HepG2 (cell line): ENCODE measurements around the gene C20orf96. TPM values are rescaled to one million over a fixed set of nuclear protein-coding genes. Genes with fewer than 3 reads are reported as not detected.

Experiments
- ADNP ChIP-seq: sonication (generic); formaldehyde crosslinking; IDR thresholded peaks from 2 replicates; pipeline ENCODE4 v1.4.0; 2020; ENCODE audit warnings: missing genetic modification reagents
- AHDC1 ChIP-seq: sonication (generic); formaldehyde crosslinking; IDR thresholded peaks from 2 replicates; pipeline ENCODE4 v1.5.1; 2020; ENCODE audit warnings: mild to moderate bottlenecking, missing genetic modification reagents, borderline replicate concordance
- BCL3 ChIP-seq: sonication (generic); formaldehyde crosslinking; IDR thresholded peaks from 2 replicates; pipeline ENCODE4 v1.5.1; 2020; ENCODE audit warnings: mild to moderate bottlenecking, missing genetic modification reagents, moderate library complexity
- CREM ChIP-seq, 2 experiments: sonication (generic) in 1 of 2; formaldehyde crosslinking in 1 of 2; IDR thresholded peaks; 2 replicates each; pipeline versions ENCODE4 v1.4.0 to v1.6.1; 2016 to 2020; ENCODE audit warnings: antibody characterized with exemption in 1 of 2, mild to moderate bottlenecking in 1 of 2, missing genetic modification reagents in 1 of 2
- HDAC6 ChIP-seq: fragments of 200-600 bp; sonication (generic); IDR thresholded peaks from 2 replicates; pipeline ENCODE4 v1.7.0; 2017; ENCODE audit warnings: mild to moderate bottlenecking, antibody characterized with exemption, low read length, low read depth
- KAT8 ChIP-seq: IDR thresholded peaks from 2 replicates; pipeline ENCODE4 v1.6.1; 2016; ENCODE audit warnings: missing genetic modification reagents, missing compliant biosample characterization
- KMT2A ChIP-seq: sonication (generic); formaldehyde crosslinking; IDR thresholded peaks from 2 replicates; pipeline ENCODE4 v1.4.0; 2020; ENCODE audit warnings: missing genetic modification reagents
- MYNN ChIP-seq: sonication (generic); formaldehyde crosslinking; IDR thresholded peaks from 2 replicates; pipeline ENCODE4 v1.4.0; 2020; ENCODE audit warnings: mild to moderate bottlenecking, low read depth, missing genetic modification reagents
- NFYB ChIP-seq: sonication (generic); formaldehyde crosslinking; IDR thresholded peaks from 2 replicates; pipeline ENCODE4 v1.4.0; 2020; ENCODE audit warnings: missing genetic modification reagents
- PCBP1 ChIP-seq: fragments of 200-400 bp; formaldehyde crosslinking; IDR thresholded peaks from 2 replicates; pipeline ENCODE4 v1.6.1; 2017; ENCODE audit warnings: mild to moderate bottlenecking, low read depth, low read length, borderline replicate concordance
- SALL1 ChIP-seq: sonication (generic); formaldehyde crosslinking; IDR thresholded peaks from 2 replicates; pipeline ENCODE4 v1.8.0; 2022; ENCODE audit warnings: mild to moderate bottlenecking, missing genetic modification reagents
- ZNF296 ChIP-seq: sonication (generic); formaldehyde crosslinking; conservative IDR thresholded peaks from 2 replicates; pipeline ENCODE4 v1.5.0; 2020; ENCODE audit warnings: mild to moderate bottlenecking, missing genetic modification reagents
- ZNF317 ChIP-seq: sonication (generic); formaldehyde crosslinking; IDR thresholded peaks from 2 replicates; pipeline ENCODE4 v1.5.0; 2020; ENCODE audit warnings: mild to moderate bottlenecking, missing genetic modification reagents
- polyA plus RNA-seq, 8 experiments: library from polyadenylated mRNA; depleted of rRNA in 3 of 8; stranded (reverse) in 7 of 8; unstranded in 1 of 8; fragments of >200 nt; fragmentation: Illumina TruSeq in 4 of 8; extraction: Trizol in 4 of 8; gene quantifications; 2 replicates each; pipeline versions ENCODE4 v1.2.1 to v1.2.3, GENCODE V29; 2011 to 2016; ENCODE audit warnings: low read depth in 4 of 8, missing spikeins in 1 of 8, mixed read lengths in 1 of 8; ENCODE audit not compliant: insufficient read depth in 1 of 8
- total RNA-seq, 5 experiments: library from RNA; depleted of rRNA; stranded (reverse); fragments of >200 nt; fragmentation: Illumina TruSeq; extraction: Trizol; gene quantifications; 2 replicates each; pipeline ENCODE4 v1.2.3, GENCODE V29; 2016; ENCODE audit warnings: low read depth in 1 of 5
- TF ChIP-seq, protein P1 (sequence below): sonication (generic); formaldehyde crosslinking; conservative IDR thresholded peaks from 2 replicates; pipeline ENCODE4 v1.8.0; 2022; ENCODE audit warnings: low read depth, missing genetic modification reagents
- TF ChIP-seq, protein P2 (sequence below): sonication (generic); formaldehyde crosslinking; conservative IDR thresholded peaks from 2 replicates; pipeline ENCODE4 v1.4.0; 2020; ENCODE audit warnings: missing genetic modification reagents
- TF ChIP-seq, protein P3 (sequence below): sonication (generic); formaldehyde crosslinking; IDR thresholded peaks from 2 replicates; pipeline ENCODE4 v1.5.1; 2020; ENCODE audit warnings: mild to moderate bottlenecking, missing genetic modification reagents, borderline replicate concordance

The C20orf96 gene
- total and polyA plus RNA-seq, 2 of the 13 experiments (the other 11 are each of a cell fraction or from before 2014, with no cell fraction given) = 3.8 to 20.6 TPM

DNA sequence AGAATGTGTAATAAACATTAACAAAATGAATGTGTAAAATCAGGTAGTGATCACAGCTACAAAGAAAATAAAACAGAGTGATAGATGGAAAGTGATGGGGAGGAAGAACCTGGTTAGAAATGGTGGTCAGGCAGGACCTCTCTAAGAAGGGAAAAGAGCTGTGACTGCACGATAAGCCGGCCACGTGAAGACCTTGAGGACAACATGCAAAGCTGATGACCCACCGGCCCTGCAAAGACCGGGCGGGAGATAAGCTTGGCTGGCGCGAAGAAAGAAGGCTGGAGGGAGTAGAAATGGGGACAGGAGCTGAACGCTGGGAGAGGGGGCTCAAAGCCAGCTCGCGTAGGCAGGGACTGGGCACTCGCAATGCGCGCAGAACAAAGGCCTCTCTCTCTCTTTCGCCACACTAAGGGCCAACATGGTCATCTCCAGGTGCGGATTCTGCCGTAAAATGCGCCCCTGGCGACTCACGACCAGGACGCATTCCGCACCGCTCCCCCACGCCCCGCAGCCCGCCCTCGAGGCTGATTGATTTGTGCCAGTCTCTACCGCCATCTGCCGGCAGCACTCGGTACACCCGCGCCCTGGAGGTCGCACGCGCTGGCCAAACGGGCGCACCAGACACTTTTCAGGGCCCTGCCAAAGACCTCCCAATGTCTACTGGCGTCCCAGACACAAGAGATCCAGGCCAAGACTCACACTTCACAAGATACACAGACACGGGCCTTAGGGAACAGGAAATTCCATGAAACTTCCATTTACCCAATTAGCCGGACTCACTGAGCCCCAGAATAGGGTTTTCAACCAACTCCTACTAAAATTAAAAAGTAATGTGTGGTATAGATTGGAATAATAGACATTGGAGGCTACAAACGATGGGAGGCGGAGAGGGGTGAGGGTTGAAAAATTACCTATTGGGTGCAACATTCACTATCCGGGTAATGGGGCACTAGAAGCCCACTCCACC, 23.7 kb downstream of the C20orf96 start (continued):
- TF ChIP-seq, protein P1, sequence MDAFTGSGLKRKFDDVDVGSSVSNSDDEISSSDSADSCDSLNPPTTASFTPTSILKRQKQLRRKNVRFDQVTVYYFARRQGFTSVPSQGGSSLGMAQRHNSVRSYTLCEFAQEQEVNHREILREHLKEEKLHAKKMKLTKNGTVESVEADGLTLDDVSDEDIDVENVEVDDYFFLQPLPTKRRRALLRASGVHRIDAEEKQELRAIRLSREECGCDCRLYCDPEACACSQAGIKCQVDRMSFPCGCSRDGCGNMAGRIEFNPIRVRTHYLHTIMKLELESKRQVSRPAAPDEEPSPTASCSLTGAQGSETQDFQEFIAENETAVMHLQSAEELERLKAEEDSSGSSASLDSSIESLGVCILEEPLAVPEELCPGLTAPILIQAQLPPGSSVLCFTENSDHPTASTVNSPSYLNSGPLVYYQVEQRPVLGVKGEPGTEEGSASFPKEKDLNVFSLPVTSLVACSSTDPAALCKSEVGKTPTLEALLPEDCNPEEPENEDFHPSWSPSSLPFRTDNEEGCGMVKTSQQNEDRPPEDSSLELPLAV (CRISPR knock-in tag) = 0 out of 2 replicates have a peak, but pooled peaks have one; percentile 48
- TF ChIP-seq MYNN (CRISPR knock-in tag) (no peak; the same call in 1 of the 2 replicates), KMT2A (CRISPR knock-in tag) (peak; percentile 84), PCBP1 (peak; percentile 86; the same call in 1 of the 2 replicates), KAT8 (CRISPR knock-in tag) (peak; percentile 94), ADNP (CRISPR knock-in tag) (peak; percentile 60; the same call in 1 of the 2 replicates), ZNF296 (CRISPR knock-in tag) (peak; percentile 92), NFYB (CRISPR knock-in tag) (no peak; the same call in 1 of the 2 replicates), CREM (IDR thresholded peaks at IDR 0.05) (no peak; the same call in 1 of the 2 replicates), CREM (CRISPR knock-in tag; IDR thresholded peaks at IDR 0.05) (no peak), BCL3 (CRISPR knock-in tag) (peak; percentile 94), SALL1 (CRISPR knock-in tag) (peak; percentile 94), HDAC6 (no peak), ZNF317 (CRISPR knock-in tag) (peak; percentile 83), AHDC1 (CRISPR knock-in tag) (peak; percentile 71)
- TF ChIP-seq, protein P2, sequence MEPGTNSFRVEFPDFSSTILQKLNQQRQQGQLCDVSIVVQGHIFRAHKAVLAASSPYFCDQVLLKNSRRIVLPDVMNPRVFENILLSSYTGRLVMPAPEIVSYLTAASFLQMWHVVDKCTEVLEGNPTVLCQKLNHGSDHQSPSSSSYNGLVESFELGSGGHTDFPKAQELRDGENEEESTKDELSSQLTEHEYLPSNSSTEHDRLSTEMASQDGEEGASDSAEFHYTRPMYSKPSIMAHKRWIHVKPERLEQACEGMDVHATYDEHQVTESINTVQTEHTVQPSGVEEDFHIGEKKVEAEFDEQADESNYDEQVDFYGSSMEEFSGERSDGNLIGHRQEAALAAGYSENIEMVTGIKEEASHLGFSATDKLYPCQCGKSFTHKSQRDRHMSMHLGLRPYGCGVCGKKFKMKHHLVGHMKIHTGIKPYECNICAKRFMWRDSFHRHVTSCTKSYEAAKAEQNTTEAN (CRISPR knock-in tag) = peak; percentile 61
- TF ChIP-seq, protein P3, sequence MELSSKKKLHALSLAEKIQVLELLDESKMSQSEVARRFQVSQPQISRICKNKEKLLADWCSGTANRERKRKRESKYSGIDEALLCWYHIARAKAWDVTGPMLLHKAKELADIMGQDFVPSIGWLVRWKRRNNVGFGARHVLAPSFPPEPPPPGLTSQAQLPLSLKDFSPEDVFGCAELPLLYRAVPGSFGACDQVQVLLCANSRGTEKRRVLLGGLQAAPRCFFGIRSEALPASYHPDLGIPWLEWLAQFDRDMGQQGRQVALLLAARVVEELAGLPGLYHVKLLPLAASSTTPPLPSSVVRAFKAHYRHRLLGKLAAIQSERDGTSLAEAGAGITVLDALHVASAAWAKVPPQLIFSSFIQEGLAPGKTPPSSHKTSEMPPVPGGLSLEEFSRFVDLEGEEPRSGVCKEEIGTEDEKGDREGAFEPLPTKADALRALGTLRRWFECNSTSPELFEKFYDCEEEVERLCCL = no peak
